Adrenal gland (tissue), 12 donors: ENCODE results near the gene TDP2. TPM values are rescaled to one million over a fixed set of nuclear protein-coding genes. Genes with fewer than 3 reads are reported as not detected.

Experiments used
- DNase-seq, 7 donors: peaks; one replicate each; pipeline ENCODE4 v3.0.0-alpha.2; 2019 to 2020
- H3K27ac ChIP-seq, 5 donors: fragments of 200-600 bp; sonication (generic) in 4 of 5; 1 replicate in 3 of 5; 2 replicates in 2 of 5; pipeline versions ENCODE4 v1.5.1 to v1.8.0; 2016 to 2020; ENCODE audit warnings: mild to moderate bottlenecking in 1 of 5
- H3K27me3 ChIP-seq: fragments of 200-600 bp; 2 replicates; pipeline ENCODE4 v1.8.0; 2021
- H3K36me3 ChIP-seq, 2 donors: fragments of 200-600 bp; replicated peaks in 1 of 2; 1 replicate in 1 of 2; 2 replicates in 1 of 2; pipeline versions ENCODE4 v1.5.1 to v1.8.0; 2018 to 2022
- H3K4me1 ChIP-seq, 2 donors: fragments of 200-600 bp; replicated peaks in 1 of 2; 1 replicate in 1 of 2; 2 replicates in 1 of 2; pipeline versions ENCODE4 v1.5.1 to v1.8.0; 2018 to 2021
- H3K4me3 ChIP-seq, 4 donors: fragments of 200-600 bp; sonication (generic) in 3 of 4; one replicate each; pipeline ENCODE4 v1.5.1; 2016 to 2018
- H3K9me3 ChIP-seq, 3 donors: fragments of 200-600 bp; sonication (generic) in 1 of 3; replicated peaks in 1 of 3; 1 replicate in 2 of 3; 2 replicates in 1 of 3; pipeline versions ENCODE4 v1.5.1 to v1.8.0; 2016 to 2021
- CTCF ChIP-seq, 6 experiments: fragments of 450-650 bp in 4 of 6; fragments of 200-600 bp in 2 of 6; sonication (generic) in 1 of 6; IDR thresholded peaks; 1 replicate in 5 of 6; 2 replicates in 1 of 6; pipeline versions ENCODE4 v1.5.1 to v1.8.0; 2016 to 2021; ENCODE audit warnings: antibody characterized with exemption in 6 of 6, mild to moderate bottlenecking in 2 of 6, moderate library complexity in 1 of 6
- POLR2A ChIP-seq, 2 donors: fragments of 450-650 bp; IDR thresholded peaks; one replicate each; pipeline ENCODE4 v1.6.1; 2017; ENCODE audit warnings: antibody characterized with exemption in 2 of 2, mild to moderate bottlenecking in 2 of 2, moderate library complexity in 1 of 2
- WGBS, 4 donors: extraction: QIAGEN DNeasy Blood & Tissue Kit in 2 of 4; methylation state at CpG; one replicate each; pipeline versions ENCODE4 v1.1.5 to v1.1.7; 2013 to 2017; 5-methylcytosine and 5-hydroxymethylcytosine counted together
- intact Hi-C, 2 donors: fragments of 100-400 bp; cut with DNase I; formaldehyde crosslinking; loops; one replicate each; pipeline versions ENCODE4 v1.14.1 to v1.15.0; 2022 to 2023
- polyA plus RNA-seq, 3 donors: library from polyadenylated mRNA; stranded (reverse); fragments of 200-250 nt in 2 of 3; fragments of 350-450 nt in 1 of 3; fragmentation: Illumina TruSeq in 1 of 3; extraction: RNeasy Lipid Tissue Mini Kit (QIAGEN cat#74804) in 1 of 3; gene quantifications; one replicate each; pipeline ENCODE4 v1.2.3, GENCODE V29; 2013 to 2014
- total RNA-seq, 9 donors: library from RNA; depleted of rRNA in 4 of 9; stranded (reverse); fragments of >200 nt in 4 of 9; fragments of 120-200 nt in 1 of 9; fragmentation: NEBNext Ultra II Directional in 1 of 9; extraction: Animal tissue kit (Norgen Biotek cat#: 25700) in 1 of 9; gene quantifications; one replicate each; pipeline versions ENCODE4 v1.1.0 to v1.2.4, GENCODE V29; 2013 to 2023
- donor health status: healthy with polysubstance abuse.
- donor health status: Bipolar disorder and iron deficiency.
- donor health status: DM: yes; HTN: yes; CAD: no.
- donor health status: DM: no; HTN: no; CAD: no.
- donor health status: DM: no; HTN: no; CAD: no.
- donor health status: DM: yes; HTN: yes; CAD: no.

The TDP2 gene
- total and polyA plus RNA-seq, 12 donors: 12.9 to 55.8 (median 33.0) TPM

- DNase-seq: peak in 1 of 7 donors; percentile 20
- WGBS, 4 donors: 74 to 86% (median 81%) methylated on average over 9 of the region's 9 CpGs
- TF ChIP-seq POLR2A (IDR thresholded peaks at IDR 0.05) (no peak), CTCF (IDR thresholded peaks at IDR 0.05) (no peak)
- Histone ChIP-seq H3K27me3 (no peaks in the 10 kb centered on the region), H3K9me3 (no peaks in the 10 kb centered on the region), H3K4me3 (no peak overlapping the region), H3K27ac (no peak overlapping the region), H3K4me1 (no peaks in the 10 kb centered on the region), H3K36me3 (peaks cover 0 to 38% of the 10 kb centered on the region in 2 donors)
- intact Hi-C loops: no loop called here
Measured at GRCh38 chr6:24658573-24659560, 7.8 kb downstream of the TDP2 start.

GRCh38 chr6:24655215-24655614 is 11.5 kb downstream of the TDP2 start:
- H3K27me3 ChIP-seq: no peaks in the 10 kb centered on the region
- H3K4me1 ChIP-seq: no peaks in the 10 kb centered on the region
- H3K27ac ChIP-seq: no peak overlapping the region
- no peak for DNase-seq
- H3K4me3 ChIP-seq: no peak overlapping the region
- TF ChIP-seq POLR2A (IDR thresholded peaks at IDR 0.05): no peak
- TF ChIP-seq CTCF (IDR thresholded peaks at IDR 0.05): no peak
- no peaks in the 10 kb centered on the region for H3K9me3 ChIP-seq
- intact Hi-C loops: no loop called here
- WGBS, 4 donors: 73 to 86% (median 81%) methylated on average over 1 of the region's 1 CpG
- H3K36me3 ChIP-seq: peaks cover 0 to 45% of the 10 kb centered on the region in 2 donors

- H3K9me3 ChIP-seq: no peaks in the 10 kb centered on the region
- DNase-seq: no peak
- intact Hi-C loops: no loop called here
- H3K4me3 ChIP-seq: no peak overlapping the region
- H3K4me1 ChIP-seq: no peaks in the 10 kb centered on the region
- H3K27ac ChIP-seq: no peak overlapping the region
- TF ChIP-seq CTCF (IDR thresholded peaks at IDR 0.05): no peak
- no peak for TF ChIP-seq POLR2A (IDR thresholded peaks at IDR 0.05)
- peaks cover 0 to 39% of the 10 kb centered on the region in 2 donors for H3K36me3 ChIP-seq
- WGBS, 4 donors: 50 to 59% (median 55%) methylated on average over 3 of the region's 3 CpGs
- no peaks in the 10 kb centered on the region for H3K27me3 ChIP-seq
Measured at GRCh38 chr6:24650365-24650764, 16.3 kb downstream of the TDP2 start.

DNA sequence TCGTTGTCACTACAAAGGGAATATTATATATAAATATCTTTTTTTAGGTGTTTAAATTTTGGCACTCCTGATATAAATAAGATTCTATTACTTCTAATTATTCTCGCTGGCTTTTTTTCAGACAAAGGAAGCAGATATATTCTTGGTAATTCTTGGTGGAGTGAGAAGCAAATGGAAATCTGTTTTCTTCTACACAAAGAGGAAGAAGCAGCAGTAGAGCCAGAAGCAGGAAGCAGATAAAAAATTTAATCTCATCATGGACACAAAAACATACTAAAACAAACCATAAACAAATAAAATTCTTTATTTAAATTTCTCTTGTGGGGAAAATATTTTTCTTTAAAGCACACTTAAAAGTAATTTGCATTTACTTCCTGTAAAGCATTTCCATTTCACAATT is 17.0 kb downstream of the TDP2 start:
- Histone ChIP-seq H3K27ac (no peak overlapping the region), H3K36me3 (peaks cover 0 to 39% of the 10 kb centered on the region in 2 donors), H3K9me3 (no peaks in the 10 kb centered on the region), H3K4me1 (no peaks in the 10 kb centered on the region), H3K4me3 (no peak overlapping the region), H3K27me3 (peaks cover under 1% of the 10 kb centered on the region)
- WGBS, 4 donors: 82 to 87% (median 84%) methylated on average over 2 of the region's 2 CpGs
- intact Hi-C loops: loop anchor here in 1 of 2 donors (10.0 kb wide), 1 partner anchor 65 kb away; no protein-coding TSS in a partner anchor
- DNase-seq: no peak
- TF ChIP-seq POLR2A (IDR thresholded peaks at IDR 0.05) (no peak), CTCF (IDR thresholded peaks at IDR 0.05) (no peak)
